Measurements from ENCODE around the gene TCERG1L.

DNA sequence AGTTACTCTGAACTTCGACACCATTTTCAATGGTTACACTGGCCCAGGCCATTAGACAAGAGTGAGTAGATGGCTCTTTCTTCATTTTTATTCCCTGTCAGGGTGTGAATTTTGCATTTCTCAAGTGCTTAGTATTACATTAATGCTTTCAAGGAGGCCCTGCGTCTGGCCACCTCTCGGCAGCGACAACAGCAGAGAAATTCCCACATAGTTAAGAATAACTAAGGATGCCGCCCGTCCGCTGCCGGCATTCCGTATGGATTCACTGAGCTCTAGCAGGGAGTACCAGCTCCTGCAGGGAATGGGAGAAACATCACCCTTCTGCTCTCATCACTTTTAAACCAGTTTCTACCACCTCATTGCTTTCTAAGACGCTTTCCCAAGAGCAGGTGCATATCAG, 153.6 kb downstream of the TCERG1L start:
- no peak for TF ChIP-seq TAF1 (IDR thresholded peaks at IDR 0.05; ENCODE audit: low read depth)
- TF ChIP-seq, protein P1, sequence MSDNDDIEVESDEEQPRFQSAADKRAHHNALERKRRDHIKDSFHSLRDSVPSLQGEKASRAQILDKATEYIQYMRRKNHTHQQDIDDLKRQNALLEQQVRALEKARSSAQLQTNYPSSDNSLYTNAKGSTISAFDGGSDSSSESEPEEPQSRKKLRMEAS (IDR thresholded peaks at IDR 0.05): no peak
- no peak for TF ChIP-seq CEBPB (IDR thresholded peaks at IDR 0.05)
- TF ChIP-seq, protein P2, sequence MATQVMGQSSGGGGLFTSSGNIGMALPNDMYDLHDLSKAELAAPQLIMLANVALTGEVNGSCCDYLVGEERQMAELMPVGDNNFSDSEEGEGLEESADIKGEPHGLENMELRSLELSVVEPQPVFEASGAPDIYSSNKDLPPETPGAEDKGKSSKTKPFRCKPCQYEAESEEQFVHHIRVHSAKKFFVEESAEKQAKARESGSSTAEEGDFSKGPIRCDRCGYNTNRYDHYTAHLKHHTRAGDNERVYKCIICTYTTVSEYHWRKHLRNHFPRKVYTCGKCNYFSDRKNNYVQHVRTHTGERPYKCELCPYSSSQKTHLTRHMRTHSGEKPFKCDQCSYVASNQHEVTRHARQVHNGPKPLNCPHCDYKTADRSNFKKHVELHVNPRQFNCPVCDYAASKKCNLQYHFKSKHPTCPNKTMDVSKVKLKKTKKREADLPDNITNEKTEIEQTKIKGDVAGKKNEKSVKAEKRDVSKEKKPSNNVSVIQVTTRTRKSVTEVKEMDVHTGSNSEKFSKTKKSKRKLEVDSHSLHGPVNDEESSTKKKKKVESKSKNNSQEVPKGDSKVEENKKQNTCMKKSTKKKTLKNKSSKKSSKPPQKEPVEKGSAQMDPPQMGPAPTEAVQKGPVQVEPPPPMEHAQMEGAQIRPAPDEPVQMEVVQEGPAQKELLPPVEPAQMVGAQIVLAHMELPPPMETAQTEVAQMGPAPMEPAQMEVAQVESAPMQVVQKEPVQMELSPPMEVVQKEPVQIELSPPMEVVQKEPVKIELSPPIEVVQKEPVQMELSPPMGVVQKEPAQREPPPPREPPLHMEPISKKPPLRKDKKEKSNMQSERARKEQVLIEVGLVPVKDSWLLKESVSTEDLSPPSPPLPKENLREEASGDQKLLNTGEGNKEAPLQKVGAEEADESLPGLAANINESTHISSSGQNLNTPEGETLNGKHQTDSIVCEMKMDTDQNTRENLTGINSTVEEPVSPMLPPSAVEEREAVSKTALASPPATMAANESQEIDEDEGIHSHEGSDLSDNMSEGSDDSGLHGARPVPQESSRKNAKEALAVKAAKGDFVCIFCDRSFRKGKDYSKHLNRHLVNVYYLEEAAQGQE (IDR thresholded peaks at IDR 0.05; ENCODE audit: low read depth): no peak
- no peak for TF ChIP-seq FOXM1 (IDR thresholded peaks at IDR 0.05; ENCODE audit: borderline replicate concordance, low read depth)
- no peak for TF ChIP-seq YY1 (IDR thresholded peaks at IDR 0.05; ENCODE audit: low read depth)
- no peak for TF ChIP-seq CREB1 (IDR thresholded peaks at IDR 0.05; ENCODE audit: low read depth)
- TF ChIP-seq RAD21 (IDR thresholded peaks at IDR 0.05; ENCODE audit: low read depth): no peak
